OCI-LY1 (cell line): Measurements from ENCODE around the gene ASIP.
"Not testable (repeated sequence)": the region's sequence is repeated elsewhere in the genome, so short reads cannot be mapped to it uniquely, and the experiment has no call there.

Experiments
- H2AFZ ChIP-seq: fragments of 200-600 bp; sonication (generic), shearing (Covaris generic); 2 replicates; pipeline ENCODE4 v1.6.0; 2014; ENCODE audit warnings: antibody characterized with exemption, mild to moderate bottlenecking, low read length
- H3F3A ChIP-seq: fragments of 200-600 bp; sonication (generic), shearing (Covaris generic); 2 replicates; pipeline ENCODE4 v1.6.0; 2014; ENCODE audit warnings: mild to moderate bottlenecking, antibody characterized with exemption, low read length, moderate library complexity; ENCODE audit not compliant: insufficient read depth
- H3K27ac ChIP-seq: fragments of 200-600 bp; sonication (generic); 2 replicates; pipeline ENCODE4 v1.5.1; 2014; ENCODE audit warnings: low read length, mixed run types, mild to moderate bottlenecking, low read depth; ENCODE audit not compliant: poor library complexity, severe bottlenecking
- H3K27me3 ChIP-seq: fragments of 200-600 bp; sonication (generic); 2 replicates; pipeline ENCODE4 v1.6.0; 2014; ENCODE audit warnings: antibody characterized with exemption, mild to moderate bottlenecking, low read length, moderate library complexity; ENCODE audit not compliant: insufficient read depth
- H3K36me3 ChIP-seq: fragments of 200-600 bp; sonication (generic); 2 replicates; pipeline ENCODE4 v1.6.1; 2014; ENCODE audit warnings: mild to moderate bottlenecking, antibody characterized with exemption, low read length, moderate library complexity, mixed read lengths; ENCODE audit not compliant: insufficient read depth
- H3K4me1 ChIP-seq: fragments of 200-600 bp; sonication (generic); 2 replicates; pipeline ENCODE4 v1.5.1; 2014; ENCODE audit warnings: mild to moderate bottlenecking, low read length, moderate library complexity; ENCODE audit not compliant: insufficient read depth, severe bottlenecking
- H3K4me2 ChIP-seq: fragments of 200-600 bp; sonication (generic), shearing (Covaris generic); 2 replicates; pipeline ENCODE4 v1.6.1; 2014; ENCODE audit warnings: low read length
- H3K4me3 ChIP-seq: fragments of 200-600 bp; sonication (generic); 2 replicates; pipeline ENCODE4 v1.5.1; 2014; ENCODE audit warnings: low read length, low read depth, mild to moderate bottlenecking, mixed read lengths; ENCODE audit not compliant: poor library complexity, severe bottlenecking
- H3K79me2 ChIP-seq: fragments of 200-600 bp; shearing (Covaris generic); 2 replicates; pipeline ENCODE4 v1.6.1; 2016; ENCODE audit warnings: mixed run types, low read length, mixed read lengths; ENCODE audit not compliant: insufficient read depth
- H3K9ac ChIP-seq: fragments of 200-600 bp; sonication (generic), shearing (Covaris generic); 2 replicates; pipeline ENCODE4 v1.6.1; 2014; ENCODE audit warnings: mild to moderate bottlenecking, low read length, mixed read lengths
- H3K9me2 ChIP-seq: fragments of 200-600 bp; sonication (generic), shearing (Covaris generic); 2 replicates; pipeline ENCODE4 v1.6.1; 2014; ENCODE audit warnings: low read depth, mild to moderate bottlenecking, low read length, mixed read lengths
- H3K9me3 ChIP-seq: fragments of 200-600 bp; shearing (Covaris generic); 2 replicates; pipeline ENCODE4 v1.6.1; 2014; ENCODE audit warnings: low read length, mixed read lengths
- H4K20me1 ChIP-seq: fragments of 200-600 bp; sonication (generic), shearing (Covaris generic); 2 replicates; pipeline ENCODE4 v1.6.0; 2016; ENCODE audit warnings: mild to moderate bottlenecking, low read length; ENCODE audit not compliant: insufficient read depth
- EZH2 ChIP-seq: fragments of 200-600 bp; sonication (generic), shearing (Covaris generic); IDR thresholded peaks from 2 replicates; pipeline ENCODE4 v1.8.0; 2017; ENCODE audit warnings: borderline replicate concordance, mixed run types, mild to moderate bottlenecking, antibody characterized with exemption, low read length, moderate library complexity, mixed read lengths
- TF ChIP-seq, protein P1 (sequence below): fragments of 200-600 bp; sonication (generic), shearing (Covaris generic); IDR thresholded peaks from 2 replicates; pipeline ENCODE4 v1.5.1; 2017; ENCODE audit warnings: mild to moderate bottlenecking, antibody characterized with exemption, low read length, moderate library complexity, mixed read lengths

The ASIP gene

DNA sequence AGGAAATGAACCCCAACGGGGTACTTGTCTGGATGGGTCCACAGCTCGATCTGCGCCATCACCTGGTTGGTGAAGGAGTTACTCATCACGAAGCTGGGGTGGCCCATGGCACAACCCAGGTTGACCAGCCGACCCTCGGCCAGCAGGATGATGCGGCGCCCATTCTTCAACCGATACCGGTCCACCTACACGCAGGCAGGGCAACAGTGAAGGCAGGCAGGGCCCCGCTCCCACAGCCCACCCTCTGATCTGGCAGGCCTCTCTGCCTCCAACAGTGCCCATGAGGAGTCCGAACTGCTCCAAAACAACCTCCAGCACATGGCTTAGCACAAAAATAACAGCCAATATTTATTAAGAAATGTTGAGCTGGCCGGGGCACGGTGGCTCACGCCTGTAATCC is 44.2 kb downstream of the ASIP start:
- Histone ChIP-seq H4K20me1 (no peaks in the 10 kb centered on the region), H3K9me2 (no peaks in the 10 kb centered on the region), H3K4me3 (no peak overlapping the region), H3K27ac (no peak overlapping the region), H3K79me2 (no peaks in the 10 kb centered on the region), H3K9me3 (no peaks in the 10 kb centered on the region), H3K4me1 (no peaks in the 10 kb centered on the region), H3K36me3 (peaks cover 90% of the 10 kb centered on the region), H2AFZ (no peak overlapping the region), H3K27me3 (no peaks in the 10 kb centered on the region), H3K4me2 (no peak overlapping the region), H3F3A (no peaks in the 10 kb centered on the region), H3K9ac (no peak overlapping the region)
- TF ChIP-seq EZH2, result no peak
- TF ChIP-seq, protein P1, sequence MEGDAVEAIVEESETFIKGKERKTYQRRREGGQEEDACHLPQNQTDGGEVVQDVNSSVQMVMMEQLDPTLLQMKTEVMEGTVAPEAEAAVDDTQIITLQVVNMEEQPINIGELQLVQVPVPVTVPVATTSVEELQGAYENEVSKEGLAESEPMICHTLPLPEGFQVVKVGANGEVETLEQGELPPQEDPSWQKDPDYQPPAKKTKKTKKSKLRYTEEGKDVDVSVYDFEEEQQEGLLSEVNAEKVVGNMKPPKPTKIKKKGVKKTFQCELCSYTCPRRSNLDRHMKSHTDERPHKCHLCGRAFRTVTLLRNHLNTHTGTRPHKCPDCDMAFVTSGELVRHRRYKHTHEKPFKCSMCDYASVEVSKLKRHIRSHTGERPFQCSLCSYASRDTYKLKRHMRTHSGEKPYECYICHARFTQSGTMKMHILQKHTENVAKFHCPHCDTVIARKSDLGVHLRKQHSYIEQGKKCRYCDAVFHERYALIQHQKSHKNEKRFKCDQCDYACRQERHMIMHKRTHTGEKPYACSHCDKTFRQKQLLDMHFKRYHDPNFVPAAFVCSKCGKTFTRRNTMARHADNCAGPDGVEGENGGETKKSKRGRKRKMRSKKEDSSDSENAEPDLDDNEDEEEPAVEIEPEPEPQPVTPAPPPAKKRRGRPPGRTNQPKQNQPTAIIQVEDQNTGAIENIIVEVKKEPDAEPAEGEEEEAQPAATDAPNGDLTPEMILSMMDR, result no peak

DNA sequence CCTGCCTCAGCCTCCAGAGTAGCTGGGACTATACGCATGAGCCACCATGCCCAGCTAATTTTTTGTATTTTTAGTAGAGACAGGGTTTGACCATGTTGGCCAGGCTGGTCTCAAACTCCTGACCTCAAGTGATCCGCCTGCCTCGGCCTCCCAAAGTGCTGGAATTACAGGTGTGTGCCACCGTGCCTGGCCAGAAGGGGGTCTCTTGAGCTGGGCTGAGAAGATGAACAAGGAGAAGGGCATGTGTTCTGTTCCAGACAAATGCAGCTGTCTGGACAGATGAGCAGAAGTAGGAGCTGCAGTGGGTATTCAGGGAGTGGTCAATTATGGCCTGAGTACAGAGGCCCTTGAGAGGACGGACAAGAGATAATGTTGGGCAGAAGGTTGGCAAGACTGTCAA is 46.3 kb downstream of the ASIP start:
- peaks cover 90% of the 10 kb centered on the region for H3K36me3 ChIP-seq
- H3K4me2 ChIP-seq, result not testable (repeated sequence)

DNA sequence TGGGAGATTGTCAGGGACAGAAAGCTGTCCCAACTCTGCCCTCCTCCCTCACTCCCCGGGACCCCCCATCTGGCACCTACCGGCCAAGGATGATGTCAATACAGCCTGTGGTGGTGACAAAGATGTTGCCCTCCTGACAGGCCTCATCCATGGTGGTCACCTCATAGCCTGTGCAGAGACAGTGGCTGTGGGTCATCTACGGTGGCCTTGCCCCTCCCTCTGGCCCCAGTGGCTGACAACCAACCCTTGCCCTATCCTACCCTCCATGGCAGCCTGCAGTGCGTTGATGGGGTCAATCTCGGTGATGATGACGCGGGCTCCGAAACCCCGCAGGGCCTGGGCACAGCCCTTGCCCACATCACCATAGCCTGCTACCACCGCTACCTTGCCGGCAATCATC is 49.2 kb downstream of the ASIP start:
- TF ChIP-seq, protein P1, result no peak
- Histone ChIP-seq H3K9ac (no peak overlapping the region), H3K36me3 (peaks cover 90% of the 10 kb centered on the region), H3K9me2 (no peaks in the 10 kb centered on the region), H4K20me1 (no peaks in the 10 kb centered on the region), H2AFZ (no peak overlapping the region), H3K27me3 (no peaks in the 10 kb centered on the region), H3F3A (no peaks in the 10 kb centered on the region), H3K4me3 (no peak overlapping the region), H3K4me1 (no peaks in the 10 kb centered on the region), H3K79me2 (no peaks in the 10 kb centered on the region), H3K9me3 (no peaks in the 10 kb centered on the region), H3K4me2 (no peak overlapping the region), H3K27ac (no peak overlapping the region)

More for the DNA sequence above, 46.3 kb downstream of the ASIP start:
- not testable (repeated sequence) for H4K20me1 ChIP-seq, H3K4me3 ChIP-seq, H3F3A ChIP-seq, H2AFZ ChIP-seq, H3K9me2 ChIP-seq, H3K27ac ChIP-seq, H3K27me3 ChIP-seq, H3K9me3 ChIP-seq, H3K4me1 ChIP-seq, H3K9ac ChIP-seq, H3K79me2 ChIP-seq

DNA sequence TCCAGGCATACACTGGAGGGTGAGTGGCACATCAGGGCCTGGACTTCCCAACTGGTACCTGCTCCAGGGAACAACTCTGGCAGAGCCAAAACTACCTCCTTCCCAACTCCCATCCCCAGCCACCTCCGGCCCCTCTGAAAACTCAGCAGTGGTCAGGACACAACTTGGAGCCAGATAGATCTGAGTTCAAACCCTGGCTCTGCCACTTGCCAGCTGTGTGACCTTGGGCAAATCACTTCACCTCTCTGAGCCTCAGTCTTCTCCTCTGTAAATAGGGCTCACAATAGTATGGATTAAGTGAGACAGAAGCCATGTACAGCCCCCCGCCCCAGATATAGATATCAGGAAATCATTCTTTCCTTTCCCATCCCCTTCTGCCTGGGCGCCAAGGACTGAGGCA is 51.3 kb downstream of the ASIP start:
- H3K36me3 ChIP-seq, result peaks cover 78% of the 10 kb centered on the region
- no peak overlapping the region for H3K9ac ChIP-seq
- H3K27ac ChIP-seq, result no peak overlapping the region

More for the DNA sequence above, 51.3 kb downstream of the ASIP start:
- Histone ChIP-seq H2AFZ (no peak overlapping the region), H3K4me1 (no peaks in the 10 kb centered on the region), H3K9me2 (no peaks in the 10 kb centered on the region), H3K4me2 (no peak overlapping the region), H4K20me1 (no peaks in the 10 kb centered on the region), H3K79me2 (peaks cover 17% of the 10 kb centered on the region), H3K27me3 (no peaks in the 10 kb centered on the region), H3K9me3 (no peaks in the 10 kb centered on the region), H3F3A (no peaks in the 10 kb centered on the region), H3K4me3 (no peak overlapping the region)
- TF ChIP-seq, protein P1, result no peak
- TF ChIP-seq EZH2, result no peak
